HPDE6-E6E7 (cell line): ENCODE results near the gene RREB1.
A peak's percentile ranks its signal among the peaks of the same experiment; 100 is the strongest.

Experiments used
- DNase-seq: peaks from one replicate; pipeline ENCODE4 v3.0.0; 2011; ENCODE audit warnings: missing footprints; ENCODE audit errors: extremely low spot score

Gene RREB1

GRCh38 chr6:7243179-7243981 is 135.6 kb downstream of the RREB1 start:
- DNase-seq = peak; percentile 51

- no peak for DNase-seq
These were observed 138.1 kb downstream of the RREB1 start for GRCh38 chr6:7245668-7246393.

DNA sequence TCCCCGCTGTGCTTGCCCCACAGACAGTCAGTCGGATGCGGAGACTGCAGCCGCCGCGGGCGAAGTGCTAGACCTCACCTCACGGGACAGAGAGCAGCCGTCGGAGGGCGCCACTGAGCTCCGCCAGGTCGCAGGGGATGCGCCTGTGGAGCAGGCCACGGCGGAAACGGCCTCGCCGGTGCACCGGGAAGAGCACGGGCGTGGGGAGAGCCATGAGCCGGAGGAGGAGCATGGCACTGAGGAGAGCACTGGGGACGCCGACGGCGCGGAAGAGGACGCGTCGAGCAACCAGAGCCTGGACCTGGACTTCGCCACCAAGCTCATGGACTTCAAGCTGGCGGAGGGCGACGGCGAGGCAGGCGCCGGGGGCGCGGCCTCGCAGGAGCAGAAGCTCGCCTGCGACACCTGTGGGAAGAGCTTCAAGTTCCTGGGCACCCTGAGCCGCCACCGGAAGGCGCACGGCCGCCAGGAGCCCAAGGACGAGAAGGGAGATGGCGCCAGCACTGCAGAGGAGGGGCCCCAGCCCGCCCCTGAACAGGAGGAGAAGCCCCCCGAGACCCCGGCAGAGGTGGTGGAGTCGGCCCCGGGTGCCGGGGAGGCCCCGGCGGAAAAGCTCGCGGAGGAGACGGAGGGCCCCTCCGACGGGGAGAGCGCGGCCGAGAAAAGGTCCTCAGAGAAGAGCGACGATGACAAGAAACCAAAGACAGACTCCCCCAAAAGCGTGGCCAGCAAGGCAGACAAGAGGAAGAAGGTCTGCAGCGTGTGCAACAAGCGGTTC is 138.8 kb downstream of the RREB1 start:
- DNase-seq = no peak

- no peak for DNase-seq
These were observed 139.4 kb downstream of the RREB1 start for GRCh38 chr6:7247179-7247456.

GRCh38 chr6:7247828-7248227 is 140.1 kb downstream of the RREB1 start:
- DNase-seq = no peak

GRCh38 chr6:7249391-7249790 is 141.6 kb downstream of the RREB1 start:
- DNase-seq = no peak

DNA sequence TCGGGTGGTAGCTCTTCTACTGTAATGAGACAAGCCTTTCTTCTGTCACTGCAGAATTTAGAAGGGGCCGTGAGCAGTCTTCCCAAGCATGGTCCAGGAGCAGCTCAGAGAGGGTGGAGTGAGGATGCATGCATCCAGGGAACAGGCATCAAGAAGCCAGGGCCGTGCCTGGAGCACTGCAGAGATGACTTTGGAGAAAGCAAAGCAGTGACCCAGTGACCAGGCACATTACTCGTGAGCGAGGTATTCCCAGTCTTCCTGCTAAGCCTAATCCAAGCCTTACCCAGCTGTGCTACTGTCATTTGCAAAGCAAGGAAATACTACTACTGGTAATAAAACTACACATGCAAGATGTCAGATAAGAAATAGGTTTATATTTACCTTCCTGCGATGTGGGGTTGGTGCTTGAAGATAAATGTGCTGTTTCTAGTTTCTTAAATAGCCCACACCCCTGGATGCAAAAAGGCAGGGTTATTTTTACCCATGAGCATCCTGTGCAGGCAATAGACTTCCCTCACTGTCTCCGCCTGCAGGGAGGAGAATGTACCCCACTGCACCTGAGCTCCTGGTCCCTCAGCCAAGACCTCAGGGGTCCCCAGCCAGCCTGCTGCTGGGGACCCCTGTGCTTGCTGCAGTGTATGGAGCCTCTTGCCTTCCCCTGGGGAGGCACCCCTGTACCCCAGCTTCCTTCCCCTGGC is 142.3 kb downstream of the RREB1 start:
- DNase-seq = no peak

DNA sequence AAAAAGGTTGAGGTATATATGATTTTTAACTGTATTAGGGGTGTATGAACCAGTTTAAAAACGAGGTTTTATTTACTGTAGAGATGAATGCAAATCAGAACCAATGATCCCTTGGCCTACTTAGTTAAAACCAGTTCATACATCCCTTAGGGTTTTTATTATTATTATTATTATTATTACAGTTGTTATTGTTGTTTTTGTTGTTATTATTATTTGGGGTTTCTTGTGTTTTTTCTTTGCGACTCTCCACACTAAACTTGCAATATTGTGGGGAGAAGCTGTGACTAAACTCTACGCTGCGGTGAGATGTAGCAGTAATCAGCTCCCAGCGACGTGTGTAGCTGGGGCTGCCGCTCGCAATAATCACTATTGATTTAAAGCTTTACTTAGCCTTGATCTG is 143.1 kb downstream of the RREB1 start:
- DNase-seq = no peak

GRCh38 chr6:7251646-7252260 is 144.0 kb downstream of the RREB1 start:
- no peak for DNase-seq

DNA sequence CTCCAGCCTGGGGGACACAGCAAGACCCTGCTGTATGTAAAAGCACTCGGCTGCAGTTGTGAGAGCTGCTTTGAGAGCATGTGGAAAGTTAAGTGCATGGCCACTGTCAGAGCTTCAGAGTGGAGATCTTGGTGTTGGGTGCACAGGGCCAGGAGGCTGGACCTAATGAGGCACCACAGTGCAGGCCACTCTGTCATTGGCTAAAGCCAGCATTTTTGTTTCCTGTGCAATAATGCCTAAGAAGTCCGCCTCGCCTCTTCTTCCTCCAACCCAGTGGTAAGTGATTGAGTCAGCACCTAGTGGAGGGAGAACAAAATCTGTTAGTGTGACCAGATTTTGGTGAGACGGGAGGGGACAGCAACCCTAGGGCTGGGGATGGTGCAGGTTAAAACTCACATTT is 144.6 kb downstream of the RREB1 start:
- DNase-seq = no peak

DNA sequence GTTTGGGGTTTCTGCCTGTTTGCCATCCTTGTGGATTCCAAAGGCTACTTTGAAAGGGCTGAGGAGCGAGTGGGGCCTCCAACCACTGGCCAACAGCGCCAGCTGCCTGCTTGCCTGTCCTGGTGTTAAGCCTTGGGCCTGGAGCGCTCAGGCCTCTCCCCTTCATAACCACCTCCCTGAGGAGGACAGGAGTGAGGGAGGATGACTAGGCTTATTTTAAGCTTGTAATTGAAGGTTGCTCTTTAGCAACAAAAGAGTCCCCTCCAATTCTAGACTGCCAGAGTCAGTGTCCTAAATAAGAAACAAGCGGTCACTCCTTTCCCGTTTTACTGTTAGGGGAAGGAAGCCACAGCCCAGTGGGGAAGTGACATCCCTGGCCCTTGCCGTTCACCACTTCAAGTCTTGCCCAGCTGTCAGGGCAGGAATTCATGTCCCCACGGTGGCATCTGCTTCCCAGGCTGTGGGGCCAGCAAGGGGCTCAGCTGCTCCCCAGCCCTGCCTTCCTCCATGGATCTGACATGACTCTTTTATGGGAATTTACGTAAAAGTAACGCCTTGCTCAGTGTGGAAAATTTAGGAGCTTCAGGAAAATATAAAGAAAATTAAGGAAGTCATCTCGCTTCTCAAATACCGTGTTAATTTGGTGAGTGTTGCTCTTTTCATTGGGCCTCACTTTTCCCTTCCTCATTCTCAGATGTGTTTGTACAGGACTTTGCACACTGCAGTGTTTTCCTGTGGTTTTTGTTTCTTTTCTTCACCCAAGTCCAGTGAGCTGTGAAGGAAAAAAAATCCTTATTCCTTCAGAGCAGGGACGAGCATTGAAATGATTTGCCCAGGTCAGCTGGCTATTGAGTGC is 147.4 kb downstream of the RREB1 start:
- no peak for DNase-seq

DNA sequence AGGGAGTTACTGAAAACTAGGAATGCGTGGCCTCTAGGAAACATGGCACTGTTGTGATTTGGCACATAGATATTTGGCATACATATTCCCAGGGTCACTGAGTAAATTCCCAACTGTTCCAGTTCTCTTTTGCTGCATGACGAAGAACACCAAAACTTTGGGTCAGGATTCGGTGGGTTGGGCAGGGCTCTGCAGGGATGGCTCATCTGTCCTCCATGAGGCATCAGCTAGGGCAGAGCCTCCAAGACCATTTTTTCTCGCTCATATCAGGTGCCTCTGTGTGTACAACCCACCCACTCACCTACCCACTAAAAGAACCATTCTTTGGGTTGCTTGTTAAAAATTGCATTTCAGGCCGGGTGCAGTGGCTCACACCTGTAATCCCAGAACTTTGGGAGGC is 148.2 kb downstream of the RREB1 start:
- no peak for DNase-seq

DNA sequence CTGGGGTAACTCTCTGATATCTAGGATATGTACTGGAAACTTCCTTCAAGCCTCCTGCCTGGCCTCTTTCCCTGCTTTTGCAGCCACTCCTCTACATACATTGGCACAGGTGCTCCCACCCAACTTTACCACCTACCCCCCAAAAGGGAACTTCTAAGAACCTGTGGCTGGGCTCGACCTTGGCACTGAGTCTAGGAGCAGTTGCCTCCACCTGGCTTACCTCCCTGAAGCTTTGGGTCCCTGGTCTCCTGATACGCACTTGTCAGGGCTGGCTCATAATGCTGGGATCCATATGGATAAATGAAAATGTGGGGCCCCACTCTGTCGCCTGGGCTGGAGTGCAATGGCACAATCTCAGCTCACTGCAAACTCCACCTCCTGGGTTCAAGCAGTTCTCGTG is 149.0 kb downstream of the RREB1 start:
- DNase-seq = no peak

DNA sequence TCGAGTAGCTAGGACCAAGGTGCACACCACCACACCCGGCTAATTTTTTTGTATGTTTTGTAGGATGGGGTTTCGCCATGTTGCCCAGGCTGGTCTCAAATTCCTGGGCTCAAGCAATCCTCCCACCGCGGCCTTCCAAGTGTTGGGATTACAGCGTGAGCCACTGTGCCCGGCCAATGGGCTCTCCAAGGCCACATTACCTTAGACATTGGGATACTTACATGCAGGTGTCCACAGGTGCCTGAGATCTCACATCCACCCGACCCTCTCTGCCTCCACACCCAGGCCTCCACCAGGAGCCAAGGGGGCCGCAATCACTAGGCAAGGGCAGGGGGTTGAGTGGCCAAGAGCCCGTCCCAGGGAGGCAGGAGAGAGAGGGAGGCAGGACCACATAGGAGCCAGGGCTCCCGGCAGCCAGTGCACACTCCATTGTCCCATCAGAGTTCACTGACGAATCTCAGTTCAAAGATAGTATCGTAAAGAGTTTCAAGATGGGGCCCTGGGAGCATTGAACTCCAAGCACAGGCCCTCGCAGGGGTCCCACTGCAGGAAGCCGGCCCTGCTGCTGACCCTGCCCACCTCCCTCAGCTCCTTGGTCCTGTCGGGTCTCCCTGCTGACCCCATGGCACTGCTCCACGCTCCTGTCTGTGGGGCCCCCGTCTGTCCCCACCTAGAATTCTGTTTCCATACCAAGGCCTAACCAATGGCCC is 149.9 kb downstream of the RREB1 start:
- DNase-seq = no peak

DNA sequence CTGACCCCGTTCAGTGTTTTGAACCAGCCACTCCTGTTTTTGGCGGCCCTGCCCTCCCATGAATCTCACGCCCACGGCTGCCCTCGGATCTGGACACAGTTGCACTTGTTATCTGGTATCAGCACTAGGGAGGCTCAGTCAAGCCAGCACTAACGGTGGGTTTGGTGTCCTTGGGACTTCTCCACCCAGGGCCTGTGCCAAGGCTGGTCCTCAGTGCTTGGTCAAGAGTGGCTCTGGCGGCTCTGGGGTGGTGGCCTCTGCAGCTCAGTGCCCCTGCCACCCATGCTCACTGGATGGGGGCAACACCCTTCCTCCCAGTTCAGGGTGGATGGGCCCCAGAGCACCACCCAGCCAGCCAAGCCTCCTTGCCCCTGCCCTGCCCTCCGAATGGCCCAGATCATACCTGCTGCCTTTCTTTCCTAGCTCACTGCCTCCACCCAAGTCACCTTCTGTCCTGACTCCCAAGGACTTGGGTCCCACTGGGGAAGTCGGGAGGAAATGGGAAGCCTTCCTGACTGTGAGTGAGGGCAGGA is 150.5 kb downstream of the RREB1 start:
- no peak for DNase-seq

GRCh38 chr6:7260291-7261031 is 152.7 kb downstream of the RREB1 start:
- no peak for DNase-seq

DNA sequence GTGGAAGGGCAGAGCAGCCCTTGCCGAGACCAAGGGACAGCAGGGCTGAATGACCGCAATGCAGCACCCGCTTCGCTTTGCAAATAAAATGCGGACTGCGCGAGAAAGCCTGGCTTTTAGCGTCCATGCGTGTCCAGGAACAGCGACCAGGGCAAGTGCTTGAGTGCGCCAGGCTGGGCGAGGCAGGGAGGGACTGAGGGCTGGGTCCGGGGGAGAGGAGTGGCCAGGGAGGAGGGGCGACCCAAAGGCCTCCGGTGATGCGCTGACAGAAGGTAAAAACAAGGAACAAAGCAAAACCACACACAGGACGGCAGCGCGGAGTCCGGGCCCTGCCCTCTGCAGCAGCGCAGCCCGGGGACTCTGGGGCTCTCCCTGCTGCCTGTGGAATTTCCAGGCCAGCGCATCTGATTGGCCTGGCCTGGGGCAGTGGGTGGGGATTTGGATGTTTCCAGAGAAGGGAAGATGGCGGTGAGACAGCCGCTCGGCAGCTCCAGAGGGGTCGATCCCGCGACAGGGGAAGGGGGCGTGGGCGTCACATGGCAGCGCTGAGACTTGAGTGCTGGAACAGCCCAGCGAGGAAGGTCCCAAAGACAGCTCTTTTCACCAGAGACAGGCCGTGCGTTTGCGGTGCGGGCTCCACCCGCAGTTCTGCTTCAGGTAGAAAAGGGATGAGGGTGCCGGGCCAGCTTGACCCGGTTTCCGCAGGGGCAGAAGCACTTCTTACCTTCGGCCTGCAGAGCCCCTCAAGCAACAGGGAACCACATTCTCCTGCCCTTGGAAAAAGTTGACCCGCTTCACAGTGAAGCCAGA is 153.5 kb downstream of the RREB1 start:
- peak; percentile 96 for DNase-seq

- DNase-seq = no peak
These were observed 154.2 kb downstream of the RREB1 start for GRCh38 chr6:7261852-7262461.
